A549 (cell line): ENCODE data around the gene COBLL1. TPM values are rescaled to one million over a fixed set of nuclear protein-coding genes. Genes with fewer than 3 reads are reported as not detected.

ENCODE experiments used
- ATAC-seq, 2 experiments: fragments of 200-7000 bp in 1 of 2; fragments of >200 bp in 1 of 2; cut with Nextera tagmentation in 1 of 2; cut with Tn5 transposase in 1 of 2; 3 replicates each; pipeline versions ENCODE4 v1.8.0 to v1.9.1; 2018 to 2020; ENCODE audit warnings: mild to moderate bottlenecking in 1 of 2, moderate library complexity in 1 of 2
- CTCF ChIA-PET: fragments of 300-600 bp; sonication (Branson Sonifier 250); formaldehyde crosslinking; extraction: SDS; loops from one replicate; lab custom pipeline; 2021; ENCODE audit warnings: antibody characterized with exemption, inconsistent platforms; lab: Yijun Ruan, JAX
- POLR2A ChIA-PET: fragments of 350-600 bp; formaldehyde crosslinking; extraction: SDS; loops from one replicate; lab custom pipeline; 2021; ENCODE audit warnings: antibody characterized with exemption, inconsistent platforms; lab: Yijun Ruan, JAX
- DNase-seq, 2 experiments: peaks; one replicate each; pipeline versions ENCODE4 v3.0.0 to v3.0.0-alpha.2; 2011 to 2016; ENCODE audit warnings: low read depth in 1 of 2, low spot score in 1 of 2
- FAIRE-seq: peaks from 2 replicates; lab custom pipeline; 2011; peaks lifted over from hg19 to GRCh38; lab: Jason Lieb, UNC
- H3K27ac ChIP-seq, 2 experiments: fragments of >200 bp; sonication (Bioruptor Twin); formaldehyde crosslinking; 3 replicates each; pipeline ENCODE4 v1.5.1; 2016 to 2017
- H3K4me1 ChIP-seq: fragments of >200 bp; sonication (Bioruptor Twin); formaldehyde crosslinking; 3 replicates; pipeline ENCODE4 v1.6.1; 2016
- H3K4me2 ChIP-seq: fragments of >200 bp; sonication (Bioruptor Twin); formaldehyde crosslinking; 3 replicates; pipeline ENCODE4 v1.6.1; 2016
- H3K4me3 ChIP-seq: fragments of >200 bp; sonication (Bioruptor Twin); formaldehyde crosslinking; 3 replicates; pipeline ENCODE4 v1.5.1; 2016
- H3K9me3 ChIP-seq: fragments of >200 bp; sonication (Bioruptor Twin); formaldehyde crosslinking; 3 replicates; pipeline ENCODE4 v1.6.1; 2016
- EHF ChIP-seq: fragments of 250-450 bp; sonication (Bioruptor Pico); IDR thresholded peaks from 2 replicates; pipeline ENCODE4 v1.5.0; 2020; ENCODE audit warnings: mild to moderate bottlenecking
- ESRRA ChIP-seq: fragments of 150-350 bp; IDR thresholded peaks from 2 replicates; pipeline ENCODE4 v1.6.1; 2014; ENCODE audit warnings: mild to moderate bottlenecking, low read length, borderline replicate concordance
- FOSB ChIP-seq: fragments of 250-450 bp; sonication (Bioruptor Pico); IDR thresholded peaks from 2 replicates; pipeline ENCODE4 v1.5.0; 2020; ENCODE audit warnings: mild to moderate bottlenecking, moderate library complexity
- FOSL2 ChIP-seq, 2 experiments: fragments of 450-650 bp in 1 of 2; fragments of >200 bp in 1 of 2; sonication (Bioruptor Twin) in 1 of 2; formaldehyde crosslinking; IDR thresholded peaks; 2 replicates each; pipeline versions ENCODE4 v1.5.0 to v1.6.1; 2016 to 2020; ENCODE audit warnings: mild to moderate bottlenecking in 1 of 2, moderate library complexity in 1 of 2
- FOXS1 ChIP-seq: fragments of 250-450 bp; sonication (Bioruptor Pico); IDR thresholded peaks from 2 replicates; pipeline ENCODE4 v1.5.0; 2020; ENCODE audit warnings: mild to moderate bottlenecking, moderate library complexity
- GATA3 ChIP-seq: IDR thresholded peaks from 2 replicates; pipeline ENCODE4 v1.6.1; 2012; ENCODE audit warnings: borderline replicate concordance
- HDAC2 ChIP-seq: fragments of 200-600 bp; sonication (generic); IDR thresholded peaks from 2 replicates; pipeline ENCODE4 v1.6.1; 2016
- HEYL ChIP-seq: fragments of 250-450 bp; sonication (Bioruptor Pico); IDR thresholded peaks from 2 replicates; pipeline ENCODE4 v1.8.0; 2021; ENCODE audit warnings: mild to moderate bottlenecking, moderate library complexity
- JUN ChIP-seq, 2 experiments: fragments of >200 bp; sonication (Bioruptor Twin); formaldehyde crosslinking; IDR thresholded peaks; 2 replicates in 1 of 2; 3 replicates in 1 of 2; pipeline ENCODE4 v1.6.1; 2016 to 2017
- KDM1A ChIP-seq: fragments of 200-600 bp; sonication (generic); IDR thresholded peaks from 2 replicates; pipeline ENCODE4 v1.6.1; 2016; ENCODE audit warnings: low read depth, mild to moderate bottlenecking
- KDM5A ChIP-seq: fragments of 200-600 bp; sonication (generic); IDR thresholded peaks from 2 replicates; pipeline ENCODE4 v1.6.1; 2016; ENCODE audit warnings: antibody characterized with exemption, mild to moderate bottlenecking
- MAFK ChIP-seq: fragments of 450-650 bp; IDR thresholded peaks from 2 replicates; pipeline ENCODE4 v1.6.1; 2014; ENCODE audit not compliant: partially characterized antibody
- MAZ ChIP-seq: fragments of 150-350 bp; IDR thresholded peaks from 2 replicates; pipeline ENCODE4 v1.6.1; 2014; ENCODE audit warnings: antibody characterized with exemption, low read depth, low read length, borderline replicate concordance
- NFE2L2 ChIP-seq: fragments of 150-350 bp; conservative IDR thresholded peaks from 2 replicates; pipeline ENCODE4 v1.6.1; 2014; ENCODE audit warnings: low read length
- NR3C1 ChIP-seq: fragments of >200 bp; sonication (Bioruptor Twin); formaldehyde crosslinking; IDR thresholded peaks from 3 replicates; pipeline ENCODE4 v1.6.1; 2017
- POLR2AphosphoS2 ChIP-seq: conservative IDR thresholded peaks from 2 replicates; pipeline ENCODE4 v1.6.1; 2012; ENCODE audit warnings: low read length, improper control_type of control experiment, inconsistent platforms
- RCOR1 ChIP-seq: fragments of 150-350 bp; IDR thresholded peaks from 2 replicates; pipeline ENCODE4 v1.6.1; 2014; ENCODE audit warnings: antibody characterized with exemption, low read length, low read depth
- RNF2 ChIP-seq: fragments of 200-600 bp; sonication (generic); IDR thresholded peaks from 2 replicates; pipeline ENCODE4 v1.6.1; 2016; ENCODE audit warnings: low read depth, mild to moderate bottlenecking, antibody characterized with exemption, moderate library complexity, borderline replicate concordance
- SREBF2 ChIP-seq: fragments of 450-650 bp; IDR thresholded peaks from 2 replicates; pipeline ENCODE4 v1.6.1; 2014; ENCODE audit warnings: mild to moderate bottlenecking, moderate library complexity
- TFCP2L1 ChIP-seq: fragments of 250-450 bp; sonication (Bioruptor Pico); IDR thresholded peaks from 2 replicates; pipeline ENCODE4 v1.5.0; 2021; ENCODE audit warnings: mild to moderate bottlenecking
- TP53 ChIP-seq: fragments of 250-450 bp; sonication (Bioruptor Pico); IDR thresholded peaks from 2 replicates; pipeline ENCODE4 v1.5.0; 2021; ENCODE audit warnings: mild to moderate bottlenecking, moderate library complexity
- ZC3H11A ChIP-seq: fragments of 450-650 bp; IDR thresholded peaks from 2 replicates; pipeline ENCODE4 v1.6.1; 2014; ENCODE audit warnings: antibody characterized with exemption, mild to moderate bottlenecking
- ZSCAN20 ChIP-seq: fragments of 250-450 bp; sonication (Bioruptor Pico); IDR thresholded peaks from 2 replicates; pipeline ENCODE4 v1.8.0; 2022; ENCODE audit warnings: mild to moderate bottlenecking, moderate library complexity
- WGBS: methylation state at CpG from one replicate; pipeline ENCODE4 v1.1.6; 2017; ENCODE audit errors: missing lambda C conversion rate; 5-methylcytosine and 5-hydroxymethylcytosine counted together
- polyA plus RNA-seq, 4 experiments: library from polyadenylated mRNA; depleted of rRNA in 3 of 4; stranded (reverse); fragments of >200 nt; fragmentation: RNase III in 1 of 4; extraction: RNeasy Plus Mini Kit Qiagen cat#74134 plus additional on column Dnase treatment in 1 of 4; gene quantifications; 2 replicates in 3 of 4; 3 replicates in 1 of 4; pipeline ENCODE4 v1.2.3, GENCODE V29; 2011 to 2017
- TF ChIP-seq, protein P1 (sequence below): IDR thresholded peaks from 2 replicates; pipeline ENCODE4 v1.6.1; 2012; ENCODE audit warnings: low read depth, borderline replicate concordance
- TF ChIP-seq, protein P2 (sequence below): fragments of >200 bp; sonication (Bioruptor Twin); formaldehyde crosslinking; IDR thresholded peaks from 2 replicates; pipeline ENCODE4 v1.6.1; 2016
- TF ChIP-seq, protein P3 (sequence below): fragments of 200-600 bp; sonication (generic); IDR thresholded peaks from 2 replicates; pipeline ENCODE4 v1.6.1; 2016; ENCODE audit warnings: antibody characterized with exemption, mild to moderate bottlenecking, moderate library complexity

COBLL1 gene
- polyA plus RNA-seq, 2 of the 4 experiments (the other 2 are of a cell fraction): 2.6 to 5.3 TPM

DNA sequence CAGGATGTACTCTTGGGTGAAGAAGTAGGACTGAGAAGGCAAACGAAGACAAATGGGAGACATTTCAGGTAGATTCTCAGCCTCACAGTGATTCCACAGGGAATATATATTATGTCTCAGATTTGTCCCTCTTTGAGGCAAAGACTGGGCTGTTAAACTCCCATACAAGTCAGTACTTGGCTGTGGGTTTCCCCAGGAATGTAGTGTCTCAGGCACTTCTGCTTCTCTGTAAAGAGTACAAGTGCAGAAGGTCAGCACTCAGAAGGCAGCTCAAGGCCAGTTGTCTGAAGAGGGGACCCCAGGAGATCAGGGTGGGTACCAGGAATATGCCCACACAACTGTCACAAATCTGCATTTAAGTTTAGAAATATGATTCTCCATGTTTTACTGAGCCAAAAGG, 39.9 kb upstream of the COBLL1 start (continued):
- TF ChIP-seq, protein P1, sequence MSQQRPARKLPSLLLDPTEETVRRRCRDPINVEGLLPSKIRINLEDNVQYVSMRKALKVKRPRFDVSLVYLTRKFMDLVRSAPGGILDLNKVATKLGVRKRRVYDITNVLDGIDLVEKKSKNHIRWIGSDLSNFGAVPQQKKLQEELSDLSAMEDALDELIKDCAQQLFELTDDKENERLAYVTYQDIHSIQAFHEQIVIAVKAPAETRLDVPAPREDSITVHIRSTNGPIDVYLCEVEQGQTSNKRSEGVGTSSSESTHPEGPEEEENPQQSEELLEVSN: no peak
- no peak for TF ChIP-seq RNF2
- no peak for TF ChIP-seq TFCP2L1
- TF ChIP-seq KDM5A: no peak
- TF ChIP-seq ESRRA: no peak
- TF ChIP-seq HDAC2: no peak
- no peak for TF ChIP-seq MAFK

DNA sequence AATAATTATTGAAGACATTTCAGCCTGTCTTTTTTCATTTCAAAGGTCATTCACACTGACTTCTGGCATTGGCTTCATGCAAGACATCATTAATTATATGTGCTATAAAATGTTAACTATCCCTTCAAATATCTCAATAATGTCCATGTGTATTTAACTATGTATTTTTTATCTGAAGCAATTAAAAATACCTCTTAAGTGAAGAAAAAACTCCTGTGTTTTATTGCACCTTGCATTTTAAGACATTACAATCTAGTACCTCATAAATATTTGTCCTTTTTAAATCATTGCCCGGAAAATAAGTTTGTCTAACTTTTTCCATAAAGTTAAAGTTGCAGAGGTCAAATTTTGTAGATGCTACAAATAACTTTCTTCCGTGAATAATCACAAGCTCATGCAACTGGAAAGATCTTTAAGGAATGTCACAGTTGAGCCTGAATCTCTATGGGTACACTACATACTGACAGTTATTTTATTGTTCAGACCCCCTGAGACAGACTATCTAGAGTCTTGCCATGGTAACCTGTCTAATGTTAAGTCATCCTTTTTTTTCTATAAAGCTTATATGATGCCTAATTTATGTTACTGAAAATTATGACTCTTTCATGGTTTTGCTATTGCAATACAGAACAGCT, 38.4 kb upstream of the COBLL1 start:
- no peak for ATAC-seq
- 75% methylated on average over 2 of the region's 2 CpGs for WGBS
- Histone ChIP-seq H3K4me3 (no peak overlapping the region), H3K4me1 (no peaks in the 10 kb centered on the region), H3K27ac (no peak overlapping the region), H3K9me3 (no peaks in the 10 kb centered on the region), H3K4me2 (no peak overlapping the region)
- no peak for DNase-seq
- FAIRE-seq: no peak
- TF ChIP-seq HEYL (no peak), TP53 (CRISPR knock-in tag) (no peak), FOSB (CRISPR knock-in tag) (no peak), EHF (no peak), POLR2AphosphoS2 (no peak), JUN (IDR thresholded peaks at IDR 0.05) (no peak), KDM5A (no peak), SREBF2 (no peak), RCOR1 (no peak), ZSCAN20 (CRISPR knock-in tag) (no peak), GATA3 (no peak), NR3C1 (no peak), KDM1A (no peak)
- TF ChIP-seq, protein P2, sequence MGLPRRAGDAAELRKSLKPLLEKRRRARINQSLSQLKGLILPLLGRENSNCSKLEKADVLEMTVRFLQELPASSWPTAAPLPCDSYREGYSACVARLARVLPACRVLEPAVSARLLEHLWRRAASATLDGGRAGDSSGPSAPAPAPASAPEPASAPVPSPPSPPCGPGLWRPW: no peak
- TF ChIP-seq, protein P1: no peak
- POLR2A ChIA-PET: no interaction called here
- CTCF ChIA-PET: interaction anchor here (1.2 kb wide), 1 partner anchor 12 kb away, joined by 3 read pairs; no protein-coding TSS in a partner anchor

DNA sequence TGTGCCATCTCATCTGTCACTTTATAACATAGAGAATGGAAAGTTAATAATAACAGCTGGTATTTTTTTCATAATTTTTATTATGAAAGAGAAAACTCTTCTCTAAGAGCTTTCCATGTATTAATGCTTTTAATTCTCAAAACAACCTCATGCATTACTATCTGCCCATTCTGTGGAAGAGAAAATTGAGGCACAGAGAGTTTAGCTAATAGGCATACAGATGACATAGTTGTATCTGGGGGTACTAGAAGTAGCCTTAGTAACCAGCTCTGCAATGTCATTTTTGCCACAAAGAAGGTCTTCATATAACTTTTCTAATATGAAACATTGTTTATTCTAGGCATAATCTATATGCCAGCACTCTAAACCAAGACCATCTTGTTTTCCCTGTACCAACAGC, 36.3 kb upstream of the COBLL1 start:
- no peaks in the 10 kb centered on the region for H3K4me1 ChIP-seq
- H3K27ac ChIP-seq: no peak overlapping the region
- no peak for ATAC-seq
- H3K4me2 ChIP-seq: no peak overlapping the region
- TF ChIP-seq MAZ (no peak), ZC3H11A (no peak), NFE2L2 (no peak), FOXS1 (CRISPR knock-in tag) (no peak), FOSL2 (IDR thresholded peaks at IDR 0.05) (no peak), FOSL2 (CRISPR knock-in tag; IDR thresholded peaks at IDR 0.05) (no peak), SREBF2 (no peak), FOSB (CRISPR knock-in tag) (no peak), MAFK (no peak)
- TF ChIP-seq, protein P3, sequence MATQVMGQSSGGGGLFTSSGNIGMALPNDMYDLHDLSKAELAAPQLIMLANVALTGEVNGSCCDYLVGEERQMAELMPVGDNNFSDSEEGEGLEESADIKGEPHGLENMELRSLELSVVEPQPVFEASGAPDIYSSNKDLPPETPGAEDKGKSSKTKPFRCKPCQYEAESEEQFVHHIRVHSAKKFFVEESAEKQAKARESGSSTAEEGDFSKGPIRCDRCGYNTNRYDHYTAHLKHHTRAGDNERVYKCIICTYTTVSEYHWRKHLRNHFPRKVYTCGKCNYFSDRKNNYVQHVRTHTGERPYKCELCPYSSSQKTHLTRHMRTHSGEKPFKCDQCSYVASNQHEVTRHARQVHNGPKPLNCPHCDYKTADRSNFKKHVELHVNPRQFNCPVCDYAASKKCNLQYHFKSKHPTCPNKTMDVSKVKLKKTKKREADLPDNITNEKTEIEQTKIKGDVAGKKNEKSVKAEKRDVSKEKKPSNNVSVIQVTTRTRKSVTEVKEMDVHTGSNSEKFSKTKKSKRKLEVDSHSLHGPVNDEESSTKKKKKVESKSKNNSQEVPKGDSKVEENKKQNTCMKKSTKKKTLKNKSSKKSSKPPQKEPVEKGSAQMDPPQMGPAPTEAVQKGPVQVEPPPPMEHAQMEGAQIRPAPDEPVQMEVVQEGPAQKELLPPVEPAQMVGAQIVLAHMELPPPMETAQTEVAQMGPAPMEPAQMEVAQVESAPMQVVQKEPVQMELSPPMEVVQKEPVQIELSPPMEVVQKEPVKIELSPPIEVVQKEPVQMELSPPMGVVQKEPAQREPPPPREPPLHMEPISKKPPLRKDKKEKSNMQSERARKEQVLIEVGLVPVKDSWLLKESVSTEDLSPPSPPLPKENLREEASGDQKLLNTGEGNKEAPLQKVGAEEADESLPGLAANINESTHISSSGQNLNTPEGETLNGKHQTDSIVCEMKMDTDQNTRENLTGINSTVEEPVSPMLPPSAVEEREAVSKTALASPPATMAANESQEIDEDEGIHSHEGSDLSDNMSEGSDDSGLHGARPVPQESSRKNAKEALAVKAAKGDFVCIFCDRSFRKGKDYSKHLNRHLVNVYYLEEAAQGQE: no peak
- CTCF ChIA-PET: interaction anchor here (1.2 kb wide), 2 partner anchors 13 to 140 kb away, joined by 3 read pairs; no protein-coding TSS in a partner anchor
- no peak for FAIRE-seq
- POLR2A ChIA-PET: interaction anchor here (1.4 kb wide), 1 partner anchor 36 kb away, joined by 3 read pairs; the partner anchor contains the start of gene COBLL1
- H3K9me3 ChIP-seq: no peaks in the 10 kb centered on the region
- DNase-seq: no peak
- H3K4me3 ChIP-seq: no peak overlapping the region
